B cell (primary cell): ENCODE results near the gene S100A16. TPM values are rescaled to one million over a fixed set of nuclear protein-coding genes. Genes with fewer than 3 reads are reported as not detected.

Experiments used
- ATAC-seq: fragments of 200-7000 bp; cut with Tn5 transposase; one replicate; pipeline ENCODE4 v1.10.0; 2021; ENCODE audit warnings: low read depth, mild to moderate bottlenecking, moderate number of reproducible peaks, moderate library complexity
- CTCF ChIA-PET: fragments of 350-600 bp; sonication (Branson Sonifier 250); formaldehyde crosslinking; loops from one replicate; lab custom pipeline; 2021; ENCODE audit warnings: antibody characterized with exemption, inconsistent platforms; lab: Charles Lee
- POLR2A ChIA-PET: fragments of 350-600 bp; sonication (Branson Sonifier 250); formaldehyde crosslinking; loops from one replicate; lab custom pipeline; 2021; ENCODE audit warnings: antibody characterized with exemption; lab: Charles Lee
- DNase-seq: peaks from one replicate; pipeline ENCODE4 v3.0.0; 2013
- H2AFZ ChIP-seq: 2 replicates; pipeline ENCODE4 v1.6.1; 2012; ENCODE audit warnings: mild to moderate bottlenecking, low read depth, low read length; ENCODE audit not compliant: insufficient read depth, poor library complexity, severe bottlenecking
- H3K27ac ChIP-seq, 2 donors: 1 replicate in 1 of 2; 2 replicates in 1 of 2; pipeline ENCODE4 v1.5.1; 2012 to 2013; ENCODE audit warnings: low read length in 2 of 2, mild to moderate bottlenecking in 2 of 2, moderate library complexity in 1 of 2
- H3K27me3 ChIP-seq, 4 experiments: fragments of 200-600 bp in 1 of 4; sonication (generic) in 1 of 4; replicated peaks in 1 of 4; 1 replicate in 2 of 4; 2 replicates in 2 of 4; pipeline versions ENCODE4 v1.6.1 to v1.7.0; 2013 to 2016; ENCODE audit warnings: low read length in 3 of 4, mild to moderate bottlenecking in 2 of 4, mixed read lengths in 1 of 4, moderate library complexity in 1 of 4; ENCODE audit not compliant: insufficient read depth in 4 of 4, control insufficient read depth in 3 of 4; ENCODE audit errors: control extremely low read depth in 1 of 4
- H3K36me3 ChIP-seq, 2 experiments: replicated peaks in 1 of 2; 1 replicate in 1 of 2; 2 replicates in 1 of 2; pipeline versions ENCODE4 v1.6.1 to v1.7.1; 2013; ENCODE audit warnings: low read length in 1 of 2; ENCODE audit not compliant: insufficient read depth in 2 of 2, control insufficient read depth in 1 of 2; ENCODE audit errors: control extremely low read depth in 1 of 2, extremely low read depth in 1 of 2
- H3K4me1 ChIP-seq, 2 donors: fragments of 200-600 bp in 1 of 2; sonication (generic) in 1 of 2; 1 replicate in 1 of 2; 2 replicates in 1 of 2; pipeline versions ENCODE4 v1.5.1 to v1.6.1; 2013 to 2017; ENCODE audit warnings: low read length in 2 of 2; ENCODE audit not compliant: control insufficient read depth in 2 of 2, insufficient read depth in 2 of 2
- H3K4me2 ChIP-seq: replicated peaks from 2 replicates; pipeline ENCODE3; 2012; ENCODE audit warnings: mild to moderate bottlenecking, low read depth, low read length; ENCODE audit not compliant: poor library complexity, severe bottlenecking
- H3K4me3 ChIP-seq, 5 experiments: fragments of 200-600 bp in 1 of 5; sonication (generic) in 1 of 5; 1 replicate in 3 of 5; 2 replicates in 2 of 5; pipeline versions ENCODE4 v1.5.1 to v1.7.0; 2011 to 2016; ENCODE audit warnings: low read length in 4 of 5, mild to moderate bottlenecking in 4 of 5, low read depth in 2 of 5, control low read depth in 1 of 5, moderate library complexity in 1 of 5; ENCODE audit not compliant: insufficient read depth in 1 of 5; ENCODE audit errors: control extremely low read depth in 1 of 5, extremely low read depth in 1 of 5
- H3K79me2 ChIP-seq: fragments of 200-600 bp; sonication (generic); one replicate; pipeline ENCODE4 v1.6.0; 2016; ENCODE audit warnings: low read length; ENCODE audit not compliant: control insufficient read depth, insufficient read depth
- H3K9ac ChIP-seq: fragments of 200-600 bp; sonication (generic); 2 replicates; pipeline ENCODE4 v1.6.1; 2017; ENCODE audit warnings: mild to moderate bottlenecking, low read length, moderate library complexity
- H3K9me3 ChIP-seq, 3 donors: one replicate each; pipeline versions ENCODE4 v1.6.1 to v1.7.1; 2013; ENCODE audit warnings: low read length in 2 of 3; ENCODE audit not compliant: control insufficient read depth in 2 of 3, insufficient read depth in 1 of 3; ENCODE audit errors: control extremely low read depth in 1 of 3
- H4K20me1 ChIP-seq: 2 replicates; pipeline ENCODE4 v1.6.0; 2012; ENCODE audit warnings: mild to moderate bottlenecking, low read length; ENCODE audit not compliant: insufficient read depth, control insufficient read depth, poor library complexity, severe bottlenecking
- H3K27ac Mint-ChIP-seq: one replicate; pipeline ENCODE4 v1.8.0; 2021; ENCODE audit warnings: mixed read lengths
- H3K27me3 Mint-ChIP-seq: one replicate; pipeline ENCODE4 v1.8.0; 2021; ENCODE audit warnings: mixed read lengths
- H3K4me1 Mint-ChIP-seq: one replicate; pipeline ENCODE4 v1.8.0; 2021; ENCODE audit warnings: mixed read lengths
- H3K4me3 Mint-ChIP-seq: one replicate; pipeline ENCODE4 v1.8.0; 2021; ENCODE audit warnings: mixed read lengths
- H3K9me3 Mint-ChIP-seq: one replicate; pipeline ENCODE4 v1.8.0; 2022; ENCODE audit warnings: mixed read lengths; ENCODE audit not compliant: insufficient read depth
- EZH2 ChIP-seq: IDR thresholded peaks from 2 replicates; pipeline ENCODE4 v1.6.1; 2012; ENCODE audit warnings: borderline replicate concordance, low read depth, mild to moderate bottlenecking, moderate library complexity, low read length; ENCODE audit not compliant: insufficient read depth, poor library complexity, severe bottlenecking
- WGBS: methylation state at CpG from one replicate; pipeline ENCODE4 v1.1.5; 2013; ENCODE audit warnings: missing lambda C conversion rate; ENCODE audit not compliant: insufficient coverage; 5-methylcytosine and 5-hydroxymethylcytosine counted together
- intact Hi-C: fragments of 100-400 bp; cut with micrococcal nuclease; formaldehyde crosslinking; loops from one replicate; pipeline ENCODE4 v1.10.0; 2022
- polyA plus RNA-seq: library from polyadenylated mRNA; depleted of rRNA; stranded (reverse); fragments of >200 nt; gene quantifications from 2 replicates; pipeline ENCODE4 v1.2.3, GENCODE V29; 2012
- total RNA-seq, 2 donors: library from RNA; stranded (reverse); fragments of 120-200 nt in 1 of 2; gene quantifications; 1 replicate in 1 of 2; 2 replicates in 1 of 2; pipeline versions ENCODE4 v1.2.3 to v1.2.4, GENCODE V29; 2013 to 2022
- TF ChIP-seq, protein P1 (sequence below): fragments of 200-600 bp; IDR thresholded peaks from one replicate; pipeline ENCODE4 v1.8.0; 2022; ENCODE audit warnings: antibody characterized with exemption, mild to moderate bottlenecking

Gene S100A16
- total and polyA plus RNA-seq, 2 donors (not counting 1 experiment from before 2014, with no cell fraction given) = not detected

DNA sequence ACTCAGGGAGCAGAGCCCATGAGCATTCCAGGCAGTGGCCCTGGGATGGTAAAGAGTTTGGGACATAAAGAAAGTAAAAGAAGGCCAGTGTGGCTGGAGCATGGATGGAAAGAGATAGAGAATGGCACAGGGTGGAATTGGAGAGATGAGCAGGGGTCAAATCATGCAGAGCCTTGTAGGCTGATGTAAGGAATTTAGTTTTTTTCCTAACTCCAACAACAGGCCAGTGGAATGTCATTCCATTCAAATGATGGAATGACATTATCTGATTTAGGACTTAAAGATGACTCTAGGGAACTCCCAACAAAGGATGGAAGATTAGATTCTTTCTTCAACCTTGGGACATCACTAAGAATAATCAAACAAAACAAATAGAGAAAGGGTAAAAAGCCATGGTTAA is 34.4 kb downstream of the S100A16 start:
- H3K9me3 Mint-ChIP-seq = no peaks in the 10 kb centered on the region

DNA sequence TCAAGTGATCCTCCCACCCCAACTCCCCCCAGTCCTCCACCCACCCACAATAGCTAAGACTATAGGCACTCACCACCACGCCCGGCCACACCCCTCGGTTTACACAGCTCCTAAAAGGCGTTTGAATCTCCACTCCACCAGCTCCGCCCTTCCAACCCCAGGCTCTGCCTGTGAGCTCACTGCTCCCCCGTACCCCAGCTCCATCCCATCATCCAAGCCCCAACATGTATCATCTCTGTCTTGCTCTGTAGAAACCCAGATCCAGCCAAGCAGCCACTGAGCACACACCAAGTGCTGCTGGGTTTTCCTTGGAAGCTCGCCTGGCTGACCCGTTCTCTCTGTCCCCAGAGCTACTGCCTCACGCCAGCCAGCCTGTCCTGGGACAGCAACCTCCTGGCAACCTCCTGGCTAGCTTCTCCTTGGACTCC is 35.3 kb downstream of the S100A16 start:
- Mint-ChIP-seq H3K27me3 (peaks cover 14% of the 10 kb centered on the region), H3K4me1 (peaks cover 10% of the 10 kb centered on the region), H3K27ac (no peak overlapping the region), H3K4me3 (no peak overlapping the region), H3K9me3 (no peaks in the 10 kb centered on the region)
- no peak overlapping the region for H3K4me2 ChIP-seq
- H3K9me3 ChIP-seq = no peaks in the 10 kb centered on the region
- no peak overlapping the region for H3K9ac ChIP-seq
- ATAC-seq = no peak
- H4K20me1 ChIP-seq = no peaks in the 10 kb centered on the region
- no peaks in the 10 kb centered on the region for H3K36me3 ChIP-seq
- no peak overlapping the region for H3K27ac ChIP-seq
- H3K27me3 ChIP-seq = peaks cover 0 to 4% (median 1%) of the 10 kb centered on the region in 4 experiments
- intact Hi-C loops = no loop called here
- WGBS = 81% methylated on average over 9 of the region's 9 CpGs
- H3K4me3 ChIP-seq = no peak overlapping the region
- DNase-seq = no peak
- H2AFZ ChIP-seq = peak overlapping the region; percentile 46
- no peak for TF ChIP-seq EZH2
- TF ChIP-seq, protein P1, sequence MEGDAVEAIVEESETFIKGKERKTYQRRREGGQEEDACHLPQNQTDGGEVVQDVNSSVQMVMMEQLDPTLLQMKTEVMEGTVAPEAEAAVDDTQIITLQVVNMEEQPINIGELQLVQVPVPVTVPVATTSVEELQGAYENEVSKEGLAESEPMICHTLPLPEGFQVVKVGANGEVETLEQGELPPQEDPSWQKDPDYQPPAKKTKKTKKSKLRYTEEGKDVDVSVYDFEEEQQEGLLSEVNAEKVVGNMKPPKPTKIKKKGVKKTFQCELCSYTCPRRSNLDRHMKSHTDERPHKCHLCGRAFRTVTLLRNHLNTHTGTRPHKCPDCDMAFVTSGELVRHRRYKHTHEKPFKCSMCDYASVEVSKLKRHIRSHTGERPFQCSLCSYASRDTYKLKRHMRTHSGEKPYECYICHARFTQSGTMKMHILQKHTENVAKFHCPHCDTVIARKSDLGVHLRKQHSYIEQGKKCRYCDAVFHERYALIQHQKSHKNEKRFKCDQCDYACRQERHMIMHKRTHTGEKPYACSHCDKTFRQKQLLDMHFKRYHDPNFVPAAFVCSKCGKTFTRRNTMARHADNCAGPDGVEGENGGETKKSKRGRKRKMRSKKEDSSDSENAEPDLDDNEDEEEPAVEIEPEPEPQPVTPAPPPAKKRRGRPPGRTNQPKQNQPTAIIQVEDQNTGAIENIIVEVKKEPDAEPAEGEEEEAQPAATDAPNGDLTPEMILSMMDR = no peak
- ChIA-PET CTCF (interaction anchor here (0.5 to 2.6 kb wide), 7 partner anchors 9 to 102 kb away, joined by 3 to 11 read pairs (median 4); partner anchors contain the start of gene CHTOP), POLR2A (no interaction called here)
- H3K4me1 ChIP-seq = peaks cover 2 to 10% of the 10 kb centered on the region in 2 donors
- no peaks in the 10 kb centered on the region for H3K79me2 ChIP-seq

More for the DNA sequence above, 34.4 kb downstream of the S100A16 start:
- ATAC-seq (no peak), DNase-seq (no peak)
- Histone ChIP-seq H3K9ac (no peak overlapping the region), H3K27ac (no peak overlapping the region), H3K9me3 (no peaks in the 10 kb centered on the region), H4K20me1 (no peaks in the 10 kb centered on the region), H3K4me3 (no peak overlapping the region), H3K36me3 (no peaks in the 10 kb centered on the region), H3K4me1 (peaks cover 0 to 5% of the 10 kb centered on the region in 2 donors), H3K79me2 (no peaks in the 10 kb centered on the region), H3K4me2 (no peak overlapping the region), H2AFZ (no peak overlapping the region), H3K27me3 (peaks cover 0 to 4% (median 1%) of the 10 kb centered on the region in 4 experiments)
- H3K4me3 Mint-ChIP-seq = no peak overlapping the region
- POLR2A ChIA-PET = no interaction called here
- no peak overlapping the region for H3K27ac Mint-ChIP-seq
- intact Hi-C loops = no loop called here
- peaks cover 14% of the 10 kb centered on the region for H3K27me3 Mint-ChIP-seq
- peaks cover 3% of the 10 kb centered on the region for H3K4me1 Mint-ChIP-seq
- CTCF ChIA-PET = interaction anchor here (1.4 to 2.6 kb wide), 3 partner anchors 10 to 68 kb away, joined by 3 to 11 read pairs (median 10); no protein-coding TSS in a partner anchor
- TF ChIP-seq, protein P1 = no peak
- no peak for TF ChIP-seq EZH2
